ENCODE measurements around the gene SMIM20. TPM values are rescaled to one million over a fixed set of nuclear protein-coding genes. Genes with fewer than 3 reads are reported as not detected.

The SMIM20 gene
- total and polyA plus RNA-seq, 2 experiments from 2014 or later: 35.6 to 53.0 TPM

- no peak for DNase-seq
- Histone ChIP-seq H3K79me2 (ENCODE audit: insufficient read depth) (peaks cover 38% of the 10 kb centered on the region), H3K9me3 (ENCODE audit: low read depth) (no peaks in the 10 kb centered on the region), H3K4me1 (ENCODE audit: insufficient read depth) (peaks cover 12% of the 10 kb centered on the region), H2AFZ (peak overlapping the region; percentile 98), H3K36me3 (ENCODE audit: low read depth) (no peaks in the 10 kb centered on the region), H3K9ac (peak overlapping the region; percentile 91; the same call in 1 of the 2 replicates), H3K27ac (peak overlapping the region; percentile 84; the same call in 1 of the 2 replicates), H3F3A (ENCODE audit: insufficient read depth) (no peaks in the 10 kb centered on the region), H4K20me1 (ENCODE audit: insufficient read depth) (no peaks in the 10 kb centered on the region), H3K4me3 (peak overlapping the region; percentile 89), H3K27me3 (replicated peaks; ENCODE audit: insufficient read depth) (no peaks in the 10 kb centered on the region), H3K9me2 (ENCODE audit: insufficient read depth) (no peaks in the 10 kb centered on the region), H3K4me2 (ENCODE audit: unreplicated experiment) (peak overlapping the region; percentile 88)
- TF ChIP-seq EZH2phosphoT487 (IDR thresholded peaks at IDR 0.05; ENCODE audit: insufficient read depth, low read depth): no peak
- in situ Hi-C loops (cut with MboI): no loop called here
- 51 to 59% methylated on average over 12 of the region's 12 CpGs for WGBS, 2 experiments (ENCODE audit: low coverage in 1 of 2, low lambda C conversion rate in 2 of 2, missing lambda C conversion rate in 2 of 2)
These were observed 1.3 kb downstream of the SMIM20 start for GRCh38 chr4:25915353-25915705.

DNA sequence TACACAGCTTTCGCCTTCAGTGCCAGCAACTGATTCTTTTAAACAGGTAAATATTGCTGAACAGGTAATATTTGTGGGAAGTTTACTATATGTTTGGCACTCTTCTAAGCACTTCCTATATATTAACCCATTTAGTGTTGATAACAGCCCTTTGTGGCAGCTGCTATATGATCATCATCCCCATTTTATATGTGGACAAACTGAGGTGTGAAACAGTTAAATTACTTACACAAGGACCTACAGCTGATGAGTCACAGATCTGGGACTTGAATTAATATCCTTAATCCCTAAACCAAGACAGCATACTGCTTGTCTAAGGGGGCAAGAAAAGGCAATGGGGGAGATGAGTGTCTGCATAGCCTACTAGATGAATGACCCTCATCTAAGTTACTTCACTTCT lies 2.9 kb downstream of the SMIM20 start:
- no peaks in the 10 kb centered on the region for H3K9me2 ChIP-seq (ENCODE audit: insufficient read depth)
- peak; percentile 9 for DNase-seq
- in situ Hi-C loops (cut with MboI): no loop called here
- H3K4me2 ChIP-seq (ENCODE audit: unreplicated experiment): no peak overlapping the region
- no peak overlapping the region for H3K4me3 ChIP-seq
- H3K36me3 ChIP-seq (ENCODE audit: low read depth): no peaks in the 10 kb centered on the region
- H3K4me1 ChIP-seq (ENCODE audit: insufficient read depth): peaks cover 12% of the 10 kb centered on the region
- peaks cover 54% of the 10 kb centered on the region for H3K79me2 ChIP-seq (ENCODE audit: insufficient read depth)
- H3F3A ChIP-seq (ENCODE audit: insufficient read depth): no peaks in the 10 kb centered on the region
- H2AFZ ChIP-seq: no peak overlapping the region
- no peak overlapping the region for H3K27ac ChIP-seq
- TF ChIP-seq EZH2 (IDR thresholded peaks at IDR 0.05; ENCODE audit: insufficient read depth, poor library complexity, severe bottlenecking): no peak
- no peak for TF ChIP-seq EZH2phosphoT487 (IDR thresholded peaks at IDR 0.05; ENCODE audit: insufficient read depth, low read depth)
- no peaks in the 10 kb centered on the region for H4K20me1 ChIP-seq (ENCODE audit: insufficient read depth)
- H3K27me3 ChIP-seq (replicated peaks; ENCODE audit: insufficient read depth): no peaks in the 10 kb centered on the region
- H3K9ac ChIP-seq: no peak overlapping the region
- H3K9me3 ChIP-seq (ENCODE audit: low read depth): no peaks in the 10 kb centered on the region
- 95 to 100% methylated on average over 1 of the region's 1 CpG for WGBS, 2 experiments (ENCODE audit: low coverage in 1 of 2, low lambda C conversion rate in 2 of 2, missing lambda C conversion rate in 2 of 2)

DNA sequence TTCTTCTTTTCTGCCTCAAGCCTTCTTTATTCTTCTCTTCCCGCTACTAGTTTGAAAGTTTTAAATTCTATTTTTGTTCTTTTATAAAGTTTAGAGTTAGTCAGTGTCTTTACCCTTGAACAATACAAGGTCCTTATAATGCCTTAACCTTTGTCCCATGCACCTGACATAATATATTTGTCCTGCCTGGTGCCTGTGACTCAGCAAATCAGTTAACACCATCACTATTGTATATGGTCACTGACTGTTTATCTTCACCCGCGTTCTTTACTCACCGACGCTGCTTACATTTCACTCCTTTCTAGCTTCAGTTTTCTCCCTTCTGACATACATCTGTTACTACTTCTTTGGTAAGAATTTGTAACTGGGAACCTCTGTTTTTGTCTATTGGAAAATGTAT lies 5.7 kb downstream of the SMIM20 start:
- H3K4me3 ChIP-seq: no peak overlapping the region
- peaks cover 5% of the 10 kb centered on the region for H3K4me1 ChIP-seq (ENCODE audit: insufficient read depth)
- H3K27me3 ChIP-seq (replicated peaks; ENCODE audit: insufficient read depth): no peaks in the 10 kb centered on the region
- no peak overlapping the region for H2AFZ ChIP-seq
- no peaks in the 10 kb centered on the region for H3K36me3 ChIP-seq (ENCODE audit: low read depth)
- H3K4me2 ChIP-seq (ENCODE audit: unreplicated experiment): no peak overlapping the region
- TF ChIP-seq EZH2 (IDR thresholded peaks at IDR 0.05; ENCODE audit: insufficient read depth, poor library complexity, severe bottlenecking) (no peak), EZH2phosphoT487 (IDR thresholded peaks at IDR 0.05; ENCODE audit: insufficient read depth, low read depth) (no peak)
- H3K9me2 ChIP-seq (ENCODE audit: insufficient read depth): no peaks in the 10 kb centered on the region
- H3K9ac ChIP-seq: no peak overlapping the region
- H3K9me3 ChIP-seq (ENCODE audit: low read depth): no peaks in the 10 kb centered on the region
- H3K79me2 ChIP-seq (ENCODE audit: insufficient read depth): peaks cover 53% of the 10 kb centered on the region
- H3K27ac ChIP-seq: no peak overlapping the region
- 84 to 87% methylated on average over 5 of the region's 5 CpGs for WGBS, 2 experiments (ENCODE audit: low coverage in 1 of 2, low lambda C conversion rate in 2 of 2, missing lambda C conversion rate in 2 of 2)
- no peaks in the 10 kb centered on the region for H3F3A ChIP-seq (ENCODE audit: insufficient read depth)
- no peaks in the 10 kb centered on the region for H4K20me1 ChIP-seq (ENCODE audit: insufficient read depth)
- DNase-seq: no peak
- in situ Hi-C loops (cut with MboI): no loop called here

- Histone ChIP-seq H3K9me3 (ENCODE audit: low read depth) (no peaks in the 10 kb centered on the region), H3F3A (ENCODE audit: insufficient read depth) (no peaks in the 10 kb centered on the region), H2AFZ (no peak overlapping the region), H3K27me3 (replicated peaks; ENCODE audit: insufficient read depth) (no peaks in the 10 kb centered on the region), H3K36me3 (ENCODE audit: low read depth) (no peaks in the 10 kb centered on the region), H3K4me2 (ENCODE audit: unreplicated experiment) (no peak overlapping the region), H3K4me1 (ENCODE audit: insufficient read depth) (no peaks in the 10 kb centered on the region), H3K79me2 (ENCODE audit: insufficient read depth) (peaks cover 44% of the 10 kb centered on the region), H3K4me3 (no peak overlapping the region), H3K9ac (no peak overlapping the region), H3K9me2 (ENCODE audit: insufficient read depth) (no peaks in the 10 kb centered on the region), H3K27ac (no peak overlapping the region), H4K20me1 (ENCODE audit: insufficient read depth) (no peaks in the 10 kb centered on the region)
- DNase-seq: no peak
- TF ChIP-seq EZH2phosphoT487 (IDR thresholded peaks at IDR 0.05; ENCODE audit: insufficient read depth, low read depth): no peak
- TF ChIP-seq EZH2 (IDR thresholded peaks at IDR 0.05; ENCODE audit: insufficient read depth, poor library complexity, severe bottlenecking): no peak
- WGBS, 2 experiments (ENCODE audit: low coverage in 1 of 2, low lambda C conversion rate in 2 of 2, missing lambda C conversion rate in 2 of 2): 96 to 100% methylated on average over 1 of the region's 1 CpG
- in situ Hi-C loops (cut with MboI): no loop called here
These were observed 7.9 kb downstream of the SMIM20 start for GRCh38 chr4:25921922-25922321.

DNA sequence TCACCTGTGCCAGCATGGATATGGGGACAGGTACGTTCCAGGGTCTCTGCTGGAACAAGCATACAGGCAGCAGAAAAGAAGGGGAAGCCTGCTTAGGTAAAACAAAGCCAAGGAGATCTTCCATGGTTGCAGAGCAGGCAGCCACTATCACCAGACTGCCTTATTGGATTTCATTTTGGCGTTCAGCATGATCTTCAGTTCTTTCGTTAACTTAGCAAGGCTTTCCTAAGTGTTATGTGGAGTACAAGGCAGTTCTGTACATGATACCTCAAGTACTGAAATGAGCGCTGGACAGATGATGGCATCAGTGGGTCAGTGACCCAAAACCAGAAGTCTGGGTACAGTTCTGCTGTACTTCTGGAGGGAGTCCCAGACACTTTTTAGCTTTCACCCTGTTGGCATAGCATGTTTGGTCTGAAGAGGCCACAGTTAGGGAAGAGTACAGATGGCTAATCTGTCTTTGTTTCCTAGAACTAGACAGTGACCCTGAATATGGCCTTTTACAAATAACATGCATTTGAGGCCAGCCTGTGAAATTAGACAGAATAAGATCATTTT lies 8.9 kb downstream of the SMIM20 start:
- no peak for DNase-seq
- TF ChIP-seq EZH2 (IDR thresholded peaks at IDR 0.05; ENCODE audit: insufficient read depth, poor library complexity, severe bottlenecking): no peak
- TF ChIP-seq EZH2phosphoT487 (IDR thresholded peaks at IDR 0.05; ENCODE audit: insufficient read depth, low read depth): no peak
- H3K4me2 ChIP-seq (ENCODE audit: unreplicated experiment): no peak overlapping the region
- H3K36me3 ChIP-seq (ENCODE audit: low read depth): no peaks in the 10 kb centered on the region
- H3K9me2 ChIP-seq (ENCODE audit: insufficient read depth): no peaks in the 10 kb centered on the region
- in situ Hi-C loops (cut with MboI): no loop called here
- H3K4me1 ChIP-seq (ENCODE audit: insufficient read depth): peaks cover 4% of the 10 kb centered on the region; the same call in 1 of the 2 replicates
- H3K9ac ChIP-seq: no peak overlapping the region
- no peak overlapping the region for H3K4me3 ChIP-seq
- peaks cover 1% of the 10 kb centered on the region; the same call in 1 of the 2 replicates for H3F3A ChIP-seq (ENCODE audit: insufficient read depth)
- no peak overlapping the region for H2AFZ ChIP-seq
- H3K27me3 ChIP-seq (replicated peaks; ENCODE audit: insufficient read depth): no peaks in the 10 kb centered on the region
- 98 to 99% methylated on average over 4 of the region's 4 CpGs for WGBS, 2 experiments (ENCODE audit: low coverage in 1 of 2, low lambda C conversion rate in 2 of 2, missing lambda C conversion rate in 2 of 2)
- no peak overlapping the region for H3K27ac ChIP-seq
- H4K20me1 ChIP-seq (ENCODE audit: insufficient read depth): no peaks in the 10 kb centered on the region
- no peaks in the 10 kb centered on the region for H3K9me3 ChIP-seq (ENCODE audit: low read depth)
- peaks cover 40% of the 10 kb centered on the region for H3K79me2 ChIP-seq (ENCODE audit: insufficient read depth)
